GM12874 (cell line): ENCODE measurements around the gene NAT9.
A peak's percentile ranks its signal among the peaks of the same experiment; 100 is the strongest.

ENCODE experiments used
- TF ChIP-seq, protein P1 (sequence below): IDR thresholded peaks from 2 replicates; pipeline ENCODE4 v1.5.1; 2011; ENCODE audit warnings: low read depth, mild to moderate bottlenecking, control low read depth, low read length, moderate library complexity; ENCODE audit not compliant: insufficient read depth

The NAT9 gene

DNA sequence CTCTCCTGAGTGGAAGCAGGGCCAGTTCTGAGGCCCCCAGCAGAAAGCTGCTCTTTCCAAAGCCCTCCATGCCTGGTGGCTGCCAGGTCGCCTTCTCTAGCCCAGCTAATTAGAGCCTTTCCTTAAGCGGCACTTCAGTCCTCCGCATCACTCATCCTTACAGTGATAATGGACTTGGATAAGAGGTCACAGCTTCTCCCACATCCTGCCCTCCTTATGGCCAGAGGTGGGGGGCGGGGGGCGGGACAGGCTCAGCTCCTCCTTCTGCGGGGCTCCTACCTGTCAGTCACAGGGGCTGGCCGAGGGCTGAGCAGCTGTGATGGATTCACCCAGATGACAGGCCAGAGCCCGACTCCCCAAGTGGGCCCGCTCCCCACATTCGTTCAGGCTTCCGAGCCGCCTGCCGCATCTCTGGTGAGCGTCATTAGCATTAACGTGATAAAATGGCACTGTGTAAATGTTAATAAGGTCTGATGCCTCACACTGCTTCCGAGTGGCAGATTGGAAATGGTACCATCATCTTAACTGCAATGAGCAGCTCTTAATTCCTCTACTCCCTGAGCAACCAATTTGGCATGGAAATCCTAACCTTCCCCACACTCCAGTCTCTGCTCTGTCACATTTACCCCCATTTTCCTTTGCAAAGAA lies 42.3 kb upstream of the NAT9 start:
- TF ChIP-seq, protein P1, sequence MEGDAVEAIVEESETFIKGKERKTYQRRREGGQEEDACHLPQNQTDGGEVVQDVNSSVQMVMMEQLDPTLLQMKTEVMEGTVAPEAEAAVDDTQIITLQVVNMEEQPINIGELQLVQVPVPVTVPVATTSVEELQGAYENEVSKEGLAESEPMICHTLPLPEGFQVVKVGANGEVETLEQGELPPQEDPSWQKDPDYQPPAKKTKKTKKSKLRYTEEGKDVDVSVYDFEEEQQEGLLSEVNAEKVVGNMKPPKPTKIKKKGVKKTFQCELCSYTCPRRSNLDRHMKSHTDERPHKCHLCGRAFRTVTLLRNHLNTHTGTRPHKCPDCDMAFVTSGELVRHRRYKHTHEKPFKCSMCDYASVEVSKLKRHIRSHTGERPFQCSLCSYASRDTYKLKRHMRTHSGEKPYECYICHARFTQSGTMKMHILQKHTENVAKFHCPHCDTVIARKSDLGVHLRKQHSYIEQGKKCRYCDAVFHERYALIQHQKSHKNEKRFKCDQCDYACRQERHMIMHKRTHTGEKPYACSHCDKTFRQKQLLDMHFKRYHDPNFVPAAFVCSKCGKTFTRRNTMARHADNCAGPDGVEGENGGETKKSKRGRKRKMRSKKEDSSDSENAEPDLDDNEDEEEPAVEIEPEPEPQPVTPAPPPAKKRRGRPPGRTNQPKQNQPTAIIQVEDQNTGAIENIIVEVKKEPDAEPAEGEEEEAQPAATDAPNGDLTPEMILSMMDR: no peak

DNA sequence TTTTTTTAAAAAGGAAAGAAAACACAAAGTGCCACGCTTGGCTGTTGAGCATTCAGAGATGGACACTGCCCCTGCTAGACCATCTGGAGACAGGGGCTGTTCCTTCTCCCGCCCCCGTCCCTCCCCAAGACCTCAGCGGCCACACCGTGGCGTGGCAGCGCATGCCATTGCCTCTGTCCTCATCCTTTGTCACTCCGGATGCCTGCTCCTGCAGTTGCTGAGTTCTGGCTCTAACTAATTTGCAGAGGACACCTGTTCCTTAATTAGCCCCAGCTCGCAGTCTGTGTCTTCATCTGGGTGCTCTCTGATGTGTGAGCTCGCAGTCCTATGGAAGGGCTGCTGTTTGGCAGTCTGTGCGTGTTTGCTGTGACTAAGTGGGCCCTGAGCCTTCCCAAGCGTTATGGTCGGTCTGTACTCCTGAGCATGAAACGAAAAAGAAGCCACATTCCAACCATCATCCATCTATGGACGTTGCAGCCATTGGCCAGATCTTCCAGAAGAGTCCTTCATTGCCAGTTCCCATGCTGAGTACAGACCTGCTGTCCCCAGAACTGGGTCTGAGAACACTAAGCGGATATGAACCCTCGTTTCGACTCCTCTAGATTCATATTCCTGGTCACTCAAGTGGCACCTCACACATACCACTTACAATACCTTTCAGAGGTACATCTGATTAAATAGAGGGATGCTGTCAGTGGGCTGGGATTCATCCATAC lies 40.9 kb upstream of the NAT9 start:
- TF ChIP-seq, protein P1: no peak

DNA sequence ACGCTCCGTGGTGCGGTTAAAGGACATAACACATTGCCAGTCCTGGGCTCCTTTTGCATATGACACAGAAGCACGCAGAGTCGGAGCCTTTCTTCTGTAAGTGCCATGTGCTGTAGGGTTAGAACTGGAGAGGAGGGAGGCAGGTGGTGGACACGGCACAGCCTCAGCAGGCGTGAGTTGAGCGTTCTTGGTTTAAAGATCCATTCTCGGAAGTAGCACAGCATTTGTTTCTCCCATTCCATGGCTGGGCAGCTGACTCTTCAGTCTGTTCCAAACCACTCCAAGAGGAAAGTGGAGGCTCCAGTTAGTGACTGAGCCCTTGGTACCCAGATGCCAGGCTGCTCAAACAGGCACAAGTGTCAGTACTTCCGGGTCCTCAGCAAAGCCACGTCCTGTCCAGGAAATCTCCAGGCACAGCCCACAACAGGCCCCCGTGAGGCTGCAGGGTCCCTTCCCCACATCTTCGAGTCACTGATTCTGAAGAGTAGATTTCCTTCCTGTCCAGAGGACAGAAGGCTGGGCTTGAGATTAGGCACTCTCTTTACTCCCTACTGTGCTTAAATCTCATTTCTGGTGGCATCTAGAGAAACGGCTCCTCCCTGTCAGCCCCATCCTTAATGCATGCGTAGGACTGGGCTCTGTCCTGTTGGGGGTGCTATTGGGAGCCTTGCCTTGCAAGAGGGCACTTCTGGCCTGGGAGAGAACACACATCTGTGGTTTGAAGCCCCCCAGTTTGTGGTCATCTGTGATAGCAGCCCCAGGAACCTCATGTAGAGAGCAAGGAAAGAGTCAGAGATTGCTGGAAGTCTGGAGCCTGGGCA lies 39.6 kb upstream of the NAT9 start:
- TF ChIP-seq, protein P1: peak; percentile 8; the same call in 1 of the 2 replicates

DNA sequence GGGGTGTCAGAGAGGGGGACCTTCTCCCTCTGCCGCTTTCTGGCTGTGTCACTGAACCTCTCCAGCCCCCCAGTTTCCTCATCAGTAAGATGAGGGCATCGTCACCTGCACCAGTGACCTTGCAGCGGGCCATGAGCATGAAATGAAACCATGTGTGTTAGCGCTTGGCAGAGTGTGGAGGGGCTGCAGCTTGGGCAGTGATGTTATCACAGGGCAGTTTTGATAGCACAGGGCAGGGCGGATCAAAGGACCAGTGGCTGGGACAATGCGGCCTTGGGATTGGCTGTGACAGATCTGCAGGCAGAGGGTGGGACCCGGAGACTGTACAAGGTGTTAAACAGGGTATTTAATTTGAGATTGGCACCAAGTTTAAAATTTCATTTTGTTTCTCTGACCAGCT lies 38.9 kb upstream of the NAT9 start:
- TF ChIP-seq, protein P1: no peak

DNA sequence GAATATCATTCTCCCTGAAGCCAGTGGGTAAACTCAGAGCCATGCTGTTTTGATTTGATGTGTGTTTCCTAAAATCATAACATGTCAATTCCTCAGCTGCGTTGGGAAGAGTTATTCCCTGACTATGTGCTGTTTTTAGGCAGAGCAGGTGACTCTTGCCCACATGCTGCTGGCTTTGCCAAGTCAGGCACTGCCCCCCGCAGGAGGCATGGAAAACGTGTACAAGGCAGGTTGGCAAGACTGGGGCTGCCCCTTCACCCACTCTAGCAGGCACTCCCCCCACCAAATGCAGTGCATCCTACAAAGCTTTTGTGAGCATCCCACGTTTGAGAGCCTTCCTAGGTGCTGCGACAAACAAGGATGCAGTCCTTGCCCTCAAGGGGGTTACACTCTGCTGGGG lies 38.3 kb upstream of the NAT9 start:
- TF ChIP-seq, protein P1: no peak

DNA sequence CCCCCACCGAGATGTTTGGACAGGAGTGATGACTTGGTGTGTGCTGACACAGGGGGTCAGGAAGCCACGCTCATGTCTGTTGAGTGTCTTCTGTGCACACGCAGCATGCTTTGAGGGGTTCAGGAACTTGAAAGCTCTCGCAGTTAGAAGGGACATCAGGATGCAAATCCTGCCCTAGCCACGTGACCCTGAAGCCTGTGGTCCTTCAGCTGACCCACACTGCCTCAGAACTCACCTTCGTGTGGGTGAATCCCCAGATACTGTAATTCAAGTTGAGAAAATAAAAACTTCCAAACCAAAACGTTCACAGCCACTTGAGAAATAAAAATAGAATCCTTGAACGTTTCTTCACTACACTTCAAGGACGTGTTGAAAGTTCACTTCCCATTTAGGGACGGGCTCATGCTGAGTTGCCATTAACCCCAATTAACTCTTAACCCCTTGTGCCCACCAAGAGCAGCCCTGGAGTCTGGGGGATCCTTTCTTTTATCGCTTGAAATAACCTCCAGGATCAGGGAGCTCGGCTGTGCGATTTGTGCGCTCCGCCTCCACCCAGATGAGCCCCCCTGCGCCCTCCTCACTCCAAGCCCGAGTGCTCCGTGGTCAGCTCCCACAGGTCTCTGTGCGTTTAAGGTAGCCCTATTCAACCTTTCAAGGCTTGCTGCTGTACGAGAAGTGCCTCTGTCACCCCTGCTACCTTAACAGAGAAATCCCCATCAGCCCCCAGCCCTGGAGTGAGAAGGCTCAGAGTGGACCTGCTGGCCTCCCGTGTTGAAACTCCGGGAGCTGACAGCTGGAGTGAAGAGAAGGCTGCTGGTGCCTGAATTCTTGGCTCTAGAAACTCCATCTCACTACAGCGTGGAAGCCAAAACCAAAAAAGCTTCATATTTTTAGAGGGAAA lies 36.2 kb upstream of the NAT9 start:
- TF ChIP-seq, protein P1: no peak
